Duodenal mucosa (tissue), 2 donors: Measurements from ENCODE around the gene ZNF618.
"Not testable (repeated sequence)": the region's sequence is repeated elsewhere in the genome, so short reads cannot be mapped to it uniquely, and the experiment has no call there.

Experiments used
- H3K27ac ChIP-seq: one replicate; pipeline ENCODE4 v1.7.0; 2013; ENCODE audit warnings: low read depth, low read length
- H3K27me3 ChIP-seq, 2 donors: one replicate each; pipeline ENCODE4 v1.7.0; 2013; ENCODE audit warnings: low read length in 2 of 2, control low read depth in 1 of 2; ENCODE audit not compliant: insufficient read depth in 2 of 2, control insufficient read depth in 1 of 2
- H3K36me3 ChIP-seq, 2 donors: one replicate each; pipeline ENCODE4 v1.7.0; 2013; ENCODE audit warnings: low read length in 2 of 2, control low read depth in 1 of 2; ENCODE audit not compliant: insufficient read depth in 2 of 2, control insufficient read depth in 1 of 2
- H3K4me1 ChIP-seq, 2 donors: one replicate each; pipeline ENCODE4 v1.7.0; 2013; ENCODE audit warnings: low read length in 2 of 2, control low read depth in 1 of 2; ENCODE audit not compliant: insufficient read depth in 2 of 2, control insufficient read depth in 1 of 2
- H3K4me3 ChIP-seq, 2 donors: one replicate each; pipeline ENCODE4 v1.7.0; 2013; ENCODE audit warnings: low read length in 2 of 2, low read depth in 1 of 2
- H3K9ac ChIP-seq, 2 donors: one replicate each; pipeline ENCODE4 v1.7.0; 2013; ENCODE audit warnings: low read length in 2 of 2, low read depth in 1 of 2
- H3K9me3 ChIP-seq, 2 donors: one replicate each; pipeline ENCODE4 v1.7.0; 2013; ENCODE audit warnings: low read length in 2 of 2, control low read depth in 1 of 2; ENCODE audit not compliant: control insufficient read depth in 1 of 2

The ZNF618 gene

GRCh38 chr9:114037961-114038723 lies 162.0 kb downstream of the ZNF618 start:
- no peaks in the 10 kb centered on the region for H3K27me3 ChIP-seq
- H3K9ac ChIP-seq = no peak overlapping the region
- H3K4me1 ChIP-seq = no peaks in the 10 kb centered on the region
- H3K4me3 ChIP-seq = no peak overlapping the region
- no peaks in the 10 kb centered on the region for H3K9me3 ChIP-seq
- peaks cover 10 to 24% of the 10 kb centered on the region in 2 donors for H3K36me3 ChIP-seq
- no peak overlapping the region for H3K27ac ChIP-seq

- no peak overlapping the region for H3K4me3 ChIP-seq
- H3K27me3 ChIP-seq = no peaks in the 10 kb centered on the region
- peaks cover 10 to 23% of the 10 kb centered on the region in 2 donors for H3K36me3 ChIP-seq
- H3K4me1 ChIP-seq = no peaks in the 10 kb centered on the region
- H3K27ac ChIP-seq = no peak overlapping the region
- no peak overlapping the region for H3K9ac ChIP-seq
- no peaks in the 10 kb centered on the region for H3K9me3 ChIP-seq
Measured at GRCh38 chr9:114038724-114039313, 162.7 kb downstream of the ZNF618 start.

- H3K9ac ChIP-seq = no peak overlapping the region
- H3K4me3 ChIP-seq = no peak overlapping the region
- H3K9me3 ChIP-seq = no peaks in the 10 kb centered on the region
- peaks cover 10 to 17% of the 10 kb centered on the region in 2 donors for H3K36me3 ChIP-seq
- H3K27me3 ChIP-seq = no peaks in the 10 kb centered on the region
- H3K4me1 ChIP-seq = no peaks in the 10 kb centered on the region
- no peak overlapping the region for H3K27ac ChIP-seq
Measured at GRCh38 chr9:114039484-114039883, 163.4 kb downstream of the ZNF618 start.

GRCh38 chr9:114043660-114044059 lies 167.6 kb downstream of the ZNF618 start:
- not testable (repeated sequence) for H3K4me3 ChIP-seq, H3K36me3 ChIP-seq, H3K9me3 ChIP-seq, H3K27me3 ChIP-seq, H3K27ac ChIP-seq, H3K4me1 ChIP-seq, H3K9ac ChIP-seq

GRCh38 chr9:114046237-114046755 lies 170.2 kb downstream of the ZNF618 start:
- no peaks in the 10 kb centered on the region for H3K4me1 ChIP-seq
- H3K9me3 ChIP-seq = no peaks in the 10 kb centered on the region
- H3K9ac ChIP-seq = no peak overlapping the region
- no peaks in the 10 kb centered on the region for H3K27me3 ChIP-seq
- H3K4me3 ChIP-seq = no peak overlapping the region
- H3K36me3 ChIP-seq = peaks cover 0 to 23% of the 10 kb centered on the region in 2 donors
- H3K27ac ChIP-seq = no peak overlapping the region

- Histone ChIP-seq H3K27ac (no peak overlapping the region), H3K4me1 (no peaks in the 10 kb centered on the region), H3K9ac (no peak overlapping the region), H3K27me3 (no peaks in the 10 kb centered on the region), H3K4me3 (no peak overlapping the region), H3K9me3 (no peaks in the 10 kb centered on the region), H3K36me3 (peaks cover 0 to 28% of the 10 kb centered on the region in 2 donors)
Measured at GRCh38 chr9:114046875-114047274, 170.8 kb downstream of the ZNF618 start.

- Histone ChIP-seq H3K27ac (no peak overlapping the region), H3K4me1 (no peaks in the 10 kb centered on the region), H3K4me3 (no peak overlapping the region), H3K9me3 (no peaks in the 10 kb centered on the region), H3K36me3 (peaks cover 0 to 28% of the 10 kb centered on the region in 2 donors), H3K27me3 (no peaks in the 10 kb centered on the region), H3K9ac (no peak overlapping the region)
Measured at GRCh38 chr9:114047717-114048116, 171.6 kb downstream of the ZNF618 start.

- Histone ChIP-seq H3K4me3 (no peak overlapping the region), H3K9me3 (no peaks in the 10 kb centered on the region), H3K27me3 (no peaks in the 10 kb centered on the region), H3K27ac (no peak overlapping the region), H3K4me1 (no peaks in the 10 kb centered on the region), H3K9ac (no peak overlapping the region), H3K36me3 (peaks cover 0 to 28% of the 10 kb centered on the region in 2 donors)
Measured at GRCh38 chr9:114048533-114049415, 172.7 kb downstream of the ZNF618 start.

GRCh38 chr9:114049441-114050225 lies 173.5 kb downstream of the ZNF618 start:
- H3K27me3 ChIP-seq = no peaks in the 10 kb centered on the region
- H3K27ac ChIP-seq = no peak overlapping the region
- H3K9ac ChIP-seq = no peak overlapping the region
- H3K4me1 ChIP-seq = no peaks in the 10 kb centered on the region
- no peak overlapping the region for H3K4me3 ChIP-seq
- H3K9me3 ChIP-seq = no peaks in the 10 kb centered on the region
- peaks cover 0 to 28% of the 10 kb centered on the region in 2 donors for H3K36me3 ChIP-seq
